ENCODE measurements around the gene RNU4-1. TPM values are rescaled to one million over a fixed set of nuclear protein-coding genes. Genes with fewer than 3 reads are reported as not detected.
A peak's percentile ranks its signal among the peaks of the same experiment; 100 is the strongest.

RNU4-1 gene
- total RNA-seq, 4 donors from 2014 or later: under 0.01 TPM

DNA sequence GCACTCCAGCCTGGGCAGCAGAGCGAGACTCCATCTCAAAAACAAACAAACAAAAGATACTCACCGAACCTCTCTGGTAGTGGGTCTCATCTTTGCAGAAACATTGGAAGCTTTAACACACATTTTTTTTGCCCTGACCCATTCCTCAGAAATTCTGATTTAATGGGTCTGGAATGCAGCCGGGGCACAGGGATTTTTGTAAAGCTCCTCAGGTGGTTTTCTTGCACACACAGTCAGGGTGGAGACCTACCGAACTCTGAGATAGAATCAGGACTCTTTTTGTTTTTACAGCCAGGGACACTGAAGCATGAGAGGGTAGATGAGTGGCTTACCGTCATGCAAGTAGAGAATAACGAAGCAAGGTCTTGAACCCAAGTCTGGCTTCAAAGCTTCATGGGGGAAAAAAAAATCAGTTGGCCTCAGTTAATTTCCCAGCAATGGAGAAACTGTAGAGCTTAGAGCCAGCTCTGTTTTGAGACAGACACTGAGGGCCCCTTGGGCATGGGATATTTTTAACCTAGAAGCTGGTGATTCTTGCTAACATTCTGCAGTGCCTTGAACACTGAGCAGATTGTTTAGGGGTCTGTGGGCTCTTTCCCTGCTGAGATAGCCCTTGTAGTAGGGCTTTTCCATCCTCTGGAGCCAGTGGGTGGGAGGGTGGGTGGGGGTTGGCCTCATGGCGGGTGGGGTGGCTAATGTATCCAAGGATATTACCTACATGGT, 6.1 kb downstream of the RNU4-1 start:
- no peak overlapping the region for H3K27ac ChIP-seq

DNA sequence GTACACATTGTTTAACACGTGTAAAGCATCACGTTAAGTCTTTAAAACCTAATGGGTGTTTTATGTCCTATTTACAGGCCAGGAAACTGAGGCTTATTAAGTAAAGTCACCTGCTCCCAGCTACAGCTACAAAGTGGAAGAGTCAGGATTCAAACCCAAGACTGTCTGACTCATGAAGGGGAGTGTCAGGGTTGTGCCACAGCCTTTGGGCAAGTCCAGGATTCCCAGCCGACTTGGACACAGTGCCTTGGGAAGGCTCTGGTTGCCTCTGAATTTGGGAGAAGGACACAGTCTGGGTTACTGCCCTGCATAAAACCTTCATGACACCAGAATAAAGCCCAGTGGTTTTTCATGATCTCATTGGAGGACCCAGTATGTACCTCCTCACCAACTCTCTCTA, 8.7 kb downstream of the RNU4-1 start:
- Histone ChIP-seq H3K27me3 (no peaks in the 10 kb centered on the region), H3K4me3 (no peak overlapping the region), H3K27ac (no peak overlapping the region), H3K36me3 (no peaks in the 10 kb centered on the region), H3K4me1 (no peaks in the 10 kb centered on the region), H3K9me3 (no peaks in the 10 kb centered on the region)
- no peak for TF ChIP-seq POLR2A (IDR thresholded peaks at IDR 0.05)
- TF ChIP-seq, protein P1, sequence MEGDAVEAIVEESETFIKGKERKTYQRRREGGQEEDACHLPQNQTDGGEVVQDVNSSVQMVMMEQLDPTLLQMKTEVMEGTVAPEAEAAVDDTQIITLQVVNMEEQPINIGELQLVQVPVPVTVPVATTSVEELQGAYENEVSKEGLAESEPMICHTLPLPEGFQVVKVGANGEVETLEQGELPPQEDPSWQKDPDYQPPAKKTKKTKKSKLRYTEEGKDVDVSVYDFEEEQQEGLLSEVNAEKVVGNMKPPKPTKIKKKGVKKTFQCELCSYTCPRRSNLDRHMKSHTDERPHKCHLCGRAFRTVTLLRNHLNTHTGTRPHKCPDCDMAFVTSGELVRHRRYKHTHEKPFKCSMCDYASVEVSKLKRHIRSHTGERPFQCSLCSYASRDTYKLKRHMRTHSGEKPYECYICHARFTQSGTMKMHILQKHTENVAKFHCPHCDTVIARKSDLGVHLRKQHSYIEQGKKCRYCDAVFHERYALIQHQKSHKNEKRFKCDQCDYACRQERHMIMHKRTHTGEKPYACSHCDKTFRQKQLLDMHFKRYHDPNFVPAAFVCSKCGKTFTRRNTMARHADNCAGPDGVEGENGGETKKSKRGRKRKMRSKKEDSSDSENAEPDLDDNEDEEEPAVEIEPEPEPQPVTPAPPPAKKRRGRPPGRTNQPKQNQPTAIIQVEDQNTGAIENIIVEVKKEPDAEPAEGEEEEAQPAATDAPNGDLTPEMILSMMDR (IDR thresholded peaks at IDR 0.05): no peak
- no peak for DNase-seq

More for the DNA sequence above, 6.1 kb downstream of the RNU4-1 start:
- no peaks in the 10 kb centered on the region for H3K27me3 ChIP-seq
- no peaks in the 10 kb centered on the region for H3K9me3 ChIP-seq
- no peak overlapping the region for H3K4me3 ChIP-seq
- no peak for TF ChIP-seq POLR2A (IDR thresholded peaks at IDR 0.05)
- TF ChIP-seq, protein P1 (IDR thresholded peaks at IDR 0.05): no peak
- H3K4me1 ChIP-seq: peaks cover 0 to 9% (median 3%) of the 10 kb centered on the region in 4 donors
- no peak for DNase-seq
- no peaks in the 10 kb centered on the region for H3K36me3 ChIP-seq

DNA sequence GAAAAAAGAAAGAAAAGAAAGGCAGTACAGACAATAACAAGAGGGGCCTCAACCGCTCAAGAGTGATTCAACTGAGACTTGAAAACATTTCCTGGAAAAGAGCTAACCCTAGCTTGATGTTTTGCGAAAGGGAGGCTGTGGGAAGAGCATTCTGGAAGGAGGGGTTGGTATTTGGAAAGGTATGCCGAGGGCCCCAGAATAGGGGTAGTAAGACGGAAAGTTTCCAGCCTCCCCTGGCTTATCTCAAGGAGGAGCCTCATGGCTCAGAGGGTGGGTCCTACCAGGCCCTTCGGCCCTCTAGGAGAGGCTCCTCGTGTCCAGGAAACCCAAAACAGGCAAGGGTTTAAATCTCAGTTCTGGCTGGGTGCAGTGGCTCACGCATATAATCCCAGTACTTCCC, 9.7 kb downstream of the RNU4-1 start:
- no peaks in the 10 kb centered on the region for H3K27me3 ChIP-seq
- DNase-seq: no peak
- H3K36me3 ChIP-seq: no peaks in the 10 kb centered on the region
- no peak overlapping the region for H3K4me3 ChIP-seq
- no peak for TF ChIP-seq POLR2A (IDR thresholded peaks at IDR 0.05)
- no peak overlapping the region for H3K27ac ChIP-seq
- H3K4me1 ChIP-seq: no peaks in the 10 kb centered on the region
- H3K9me3 ChIP-seq: no peaks in the 10 kb centered on the region

DNA sequence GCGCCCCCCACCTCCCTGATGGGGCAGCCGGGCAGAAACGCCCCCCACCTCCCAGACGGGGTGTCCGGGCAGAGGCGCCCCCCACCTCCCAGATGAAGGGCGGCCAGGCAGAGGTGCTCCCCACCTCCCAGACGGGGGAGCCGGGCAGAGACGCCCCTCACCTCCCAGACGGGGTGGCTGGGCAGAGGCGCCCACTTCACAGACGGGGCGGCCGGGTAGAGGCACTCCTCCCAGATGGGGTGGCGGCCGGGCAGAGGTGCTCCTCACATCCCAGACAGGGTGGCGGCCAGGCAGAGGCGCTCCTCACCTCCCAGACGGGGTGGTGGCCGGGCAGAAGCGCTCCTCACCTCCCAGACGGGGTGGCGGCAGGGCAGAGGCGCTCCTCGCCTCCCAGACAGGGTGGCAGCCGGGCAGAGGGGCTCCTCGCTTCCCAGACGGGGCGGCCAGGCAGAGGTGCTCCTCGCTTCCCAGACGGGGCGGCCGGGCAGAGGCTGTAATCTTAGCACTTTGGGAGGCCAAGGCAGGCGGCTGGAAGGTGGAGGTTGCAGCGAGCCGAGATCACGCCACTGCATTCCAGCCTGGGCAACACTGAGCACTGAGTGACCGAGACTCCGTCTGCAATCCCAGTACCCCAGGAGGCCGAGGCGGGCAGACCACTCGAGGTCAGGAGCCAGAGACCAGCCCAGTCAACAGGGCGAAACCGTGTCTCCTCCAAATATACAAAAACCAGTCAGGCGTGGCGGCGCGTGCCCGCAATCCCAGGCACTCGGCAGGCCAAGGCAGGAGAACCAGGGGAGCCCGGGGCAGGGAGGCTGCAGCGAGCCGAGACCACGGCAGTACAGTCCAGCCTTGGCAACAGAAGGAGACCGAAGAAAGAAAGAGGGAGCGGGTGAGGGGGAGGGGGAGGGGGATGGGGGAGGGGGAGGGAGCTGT, 14.6 kb downstream of the RNU4-1 start:
- Histone ChIP-seq H3K4me1 (no peaks in the 10 kb centered on the region), H3K36me3 (no peaks in the 10 kb centered on the region), H3K4me3 (no peak overlapping the region), H3K27ac (no peak overlapping the region), H3K27me3 (no peaks in the 10 kb centered on the region), H3K9me3 (no peaks in the 10 kb centered on the region)
- TF ChIP-seq, protein P1 (IDR thresholded peaks at IDR 0.05): no peak
- TF ChIP-seq POLR2A (IDR thresholded peaks at IDR 0.05): no peak
- no peak for DNase-seq

DNA sequence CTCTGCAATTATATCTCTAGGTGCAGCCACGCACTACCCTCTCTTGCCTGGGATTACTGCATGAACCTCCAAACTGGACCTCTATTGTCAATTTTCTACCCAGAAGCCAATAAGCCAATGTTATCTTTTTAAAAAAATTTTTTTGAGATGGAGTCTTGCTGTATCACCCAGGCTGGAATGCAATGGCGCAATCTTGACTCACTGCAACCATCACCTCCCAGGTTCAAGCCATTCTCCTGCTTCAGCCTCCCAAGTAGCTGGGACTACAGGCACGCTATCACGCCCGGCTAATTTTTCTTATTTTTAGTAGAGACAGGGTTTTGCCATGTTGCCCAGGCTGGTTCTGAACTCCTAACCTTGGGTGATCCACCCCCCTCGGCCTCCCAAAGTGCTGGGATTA, 16.3 kb downstream of the RNU4-1 start:
- TF ChIP-seq POLR2A (IDR thresholded peaks at IDR 0.05): no peak
- TF ChIP-seq, protein P1 (IDR thresholded peaks at IDR 0.05): no peak
- Histone ChIP-seq H3K4me1 (no peaks in the 10 kb centered on the region), H3K9me3 (no peaks in the 10 kb centered on the region), H3K36me3 (no peaks in the 10 kb centered on the region), H3K4me3 (no peak overlapping the region), H3K27ac (no peak overlapping the region), H3K27me3 (no peaks in the 10 kb centered on the region)
- no peak for DNase-seq

DNA sequence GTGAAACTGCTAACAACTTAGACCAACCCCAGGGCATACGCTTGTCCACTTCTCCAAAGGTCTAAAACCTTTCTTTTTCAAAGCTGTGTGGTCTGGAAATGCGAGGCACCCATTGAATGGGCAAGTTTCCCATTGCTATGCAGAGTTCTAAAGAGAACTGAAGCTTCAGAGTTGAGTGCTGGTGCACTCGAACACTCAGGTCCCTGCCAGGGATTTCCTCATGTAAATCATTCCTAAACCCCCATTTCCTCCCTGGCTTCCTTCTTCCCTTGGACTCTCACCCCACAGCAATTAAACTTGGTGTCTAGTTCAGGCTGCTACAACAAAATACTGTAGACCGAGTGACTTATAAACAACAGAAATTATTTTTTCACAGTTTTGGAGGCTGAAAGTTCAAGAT, 25.3 kb downstream of the RNU4-1 start:
- no peaks in the 10 kb centered on the region for H3K9me3 ChIP-seq
- no peak overlapping the region for H3K4me3 ChIP-seq
- no peaks in the 10 kb centered on the region for H3K36me3 ChIP-seq
- H3K27ac ChIP-seq: peak overlapping the region in 2 of 4 donors; percentile 29 to 65
- no peak for DNase-seq
- H3K27me3 ChIP-seq: no peaks in the 10 kb centered on the region
- H3K4me1 ChIP-seq: peaks cover 0 to 31% (median 3%) of the 10 kb centered on the region in 4 donors
- TF ChIP-seq, protein P1 (IDR thresholded peaks at IDR 0.05): no peak
- no peak for TF ChIP-seq POLR2A (IDR thresholded peaks at IDR 0.05)

Data from Peyer's patch (tissue), 4 donors.